Measurements from ENCODE around the gene ATP6V1D. TPM values are rescaled to one million over a fixed set of nuclear protein-coding genes. Genes with fewer than 3 reads are reported as not detected.
A peak's percentile ranks its signal among the peaks of the same experiment; 100 is the strongest.
"Not testable (repeated sequence)": the region's sequence is repeated elsewhere in the genome, so short reads cannot be mapped to it uniquely, and the experiment has no call there.

Gene ATP6V1D
- total and polyA plus RNA-seq, 2 experiments from 2014 or later: 128 to 191 TPM

- Histone ChIP-seq H3K79me2 (ENCODE audit: insufficient read depth) (peaks cover 66% of the 10 kb centered on the region), H3F3A (ENCODE audit: insufficient read depth) (peaks cover 47% of the 10 kb centered on the region), H4K20me1 (ENCODE audit: insufficient read depth) (no peaks in the 10 kb centered on the region), H3K9me3 (ENCODE audit: low read depth) (no peaks in the 10 kb centered on the region), H3K36me3 (ENCODE audit: low read depth) (peaks cover 45% of the 10 kb centered on the region), H3K4me1 (ENCODE audit: insufficient read depth) (peaks cover 17% of the 10 kb centered on the region), H3K27ac (peak overlapping the region; percentile 16), H3K9ac (no peak overlapping the region), H3K4me3 (no peak overlapping the region), H3K4me2 (ENCODE audit: unreplicated experiment) (no peak overlapping the region), H3K9me2 (ENCODE audit: insufficient read depth) (no peaks in the 10 kb centered on the region), H3K27me3 (replicated peaks; ENCODE audit: insufficient read depth) (no peaks in the 10 kb centered on the region), H2AFZ (no peak overlapping the region)
- TF ChIP-seq EZH2phosphoT487 (IDR thresholded peaks at IDR 0.05; ENCODE audit: insufficient read depth, low read depth) (no peak), EZH2 (IDR thresholded peaks at IDR 0.05; ENCODE audit: insufficient read depth, poor library complexity, severe bottlenecking) (no peak)
- in situ Hi-C loops (cut with MboI): no loop called here
- peak; percentile 51 for DNase-seq
- WGBS, 2 experiments (ENCODE audit: low coverage in 1 of 2, low lambda C conversion rate in 2 of 2, missing lambda C conversion rate in 2 of 2): 97 to 98% methylated on average over 5 of the region's 5 CpGs
These were observed 28.1 kb downstream of the ATP6V1D start for GRCh38 chr14:67331368-67332125.

- Histone ChIP-seq H3K36me3 (ENCODE audit: low read depth) (peaks cover 37% of the 10 kb centered on the region), H3K4me1 (ENCODE audit: insufficient read depth) (peaks cover 17% of the 10 kb centered on the region), H3K79me2 (ENCODE audit: insufficient read depth) (peaks cover 60% of the 10 kb centered on the region), H3F3A (ENCODE audit: insufficient read depth) (peaks cover 30% of the 10 kb centered on the region)
- H3K27ac ChIP-seq; DNase-seq; H2AFZ ChIP-seq; H3K9ac ChIP-seq; H3K4me2 ChIP-seq (ENCODE audit: unreplicated experiment); H3K27me3 ChIP-seq (replicated peaks; ENCODE audit: insufficient read depth); in situ Hi-C loops (cut with MboI); H3K9me3 ChIP-seq (ENCODE audit: low read depth); H3K4me3 ChIP-seq; H3K9me2 ChIP-seq (ENCODE audit: insufficient read depth); H4K20me1 ChIP-seq (ENCODE audit: insufficient read depth): not testable (repeated sequence)
- 99 to 100% methylated on average over 4 of the region's 4 CpGs for WGBS, 2 experiments (ENCODE audit: low coverage in 1 of 2, low lambda C conversion rate in 2 of 2, missing lambda C conversion rate in 2 of 2)
These were observed 29.9 kb downstream of the ATP6V1D start for GRCh38 chr14:67329666-67330065.

GRCh38 chr14:67319142-67319541 is 40.5 kb downstream of the ATP6V1D start:
- Histone ChIP-seq H3K27ac (no peak overlapping the region), H4K20me1 (ENCODE audit: insufficient read depth) (no peaks in the 10 kb centered on the region), H3K79me2 (ENCODE audit: insufficient read depth) (0 out of 2 replicates have a peak, but pooled peaks cover 4% of the 10 kb centered on the region), H3K4me2 (ENCODE audit: unreplicated experiment) (no peak overlapping the region), H3K4me1 (ENCODE audit: insufficient read depth) (no peaks in the 10 kb centered on the region), H3K27me3 (replicated peaks; ENCODE audit: insufficient read depth) (no peaks in the 10 kb centered on the region), H3K4me3 (no peak overlapping the region), H2AFZ (no peak overlapping the region), H3K36me3 (ENCODE audit: low read depth) (peaks cover 48% of the 10 kb centered on the region), H3K9ac (no peak overlapping the region), H3K9me3 (ENCODE audit: low read depth) (no peaks in the 10 kb centered on the region), H3K9me2 (ENCODE audit: insufficient read depth) (no peaks in the 10 kb centered on the region), H3F3A (ENCODE audit: insufficient read depth) (peaks cover 22% of the 10 kb centered on the region; the same call in 1 of the 2 replicates)
- no peak for DNase-seq
- TF ChIP-seq EZH2phosphoT487 (IDR thresholded peaks at IDR 0.05; ENCODE audit: insufficient read depth, low read depth): no peak
- no peak for TF ChIP-seq EZH2 (IDR thresholded peaks at IDR 0.05; ENCODE audit: insufficient read depth, poor library complexity, severe bottlenecking)
- in situ Hi-C loops (cut with MboI): no loop called here

- Histone ChIP-seq H3K27ac (no peak overlapping the region), H3K9me2 (ENCODE audit: insufficient read depth) (no peaks in the 10 kb centered on the region), H4K20me1 (ENCODE audit: insufficient read depth) (no peaks in the 10 kb centered on the region), H3K9ac (no peak overlapping the region), H3K4me3 (no peak overlapping the region), H3K79me2 (ENCODE audit: insufficient read depth) (0 out of 2 replicates have a peak, but pooled peaks cover 4% of the 10 kb centered on the region), H3K4me1 (ENCODE audit: insufficient read depth) (no peaks in the 10 kb centered on the region), H3K4me2 (ENCODE audit: unreplicated experiment) (no peak overlapping the region), H3K36me3 (ENCODE audit: low read depth) (peaks cover 48% of the 10 kb centered on the region), H3K27me3 (replicated peaks; ENCODE audit: insufficient read depth) (no peaks in the 10 kb centered on the region), H2AFZ (no peak overlapping the region), H3K9me3 (ENCODE audit: low read depth) (no peaks in the 10 kb centered on the region), H3F3A (ENCODE audit: insufficient read depth) (peaks cover 16% of the 10 kb centered on the region; the same call in 1 of the 2 replicates)
- TF ChIP-seq EZH2phosphoT487 (IDR thresholded peaks at IDR 0.05; ENCODE audit: insufficient read depth, low read depth) (no peak), EZH2 (IDR thresholded peaks at IDR 0.05; ENCODE audit: insufficient read depth, poor library complexity, severe bottlenecking) (no peak)
- 95% methylated on average over 1 of the region's 1 CpG for WGBS, 2 experiments (ENCODE audit: low coverage in 1 of 2, low lambda C conversion rate in 2 of 2, missing lambda C conversion rate in 2 of 2)
- in situ Hi-C loops (cut with MboI): no loop called here
- DNase-seq: no peak
These were observed 41.8 kb downstream of the ATP6V1D start for GRCh38 chr14:67317822-67318221.

All from GM23248 (cell line).